HG03280 (cell line): Measurements from ENCODE around the gene PHAX.
"Not testable (repeated sequence)": the region's sequence is repeated elsewhere in the genome, so short reads cannot be mapped to it uniquely, and the experiment has no call there.

Experiments used
- ATAC-seq: cut with Tn5 transposase; IDR thresholded peaks from one replicate; pipeline ENCODE4 v1.9.1; 2021; ENCODE audit warnings: mild to moderate bottlenecking, moderate library complexity; ENCODE audit not compliant: unreplicated experiment

Gene PHAX

GRCh38 chr5:126651013-126651577 lies 50.3 kb downstream of the PHAX start:
- no peak for ATAC-seq

- ATAC-seq: no peak
Observed at GRCh38 chr5:126656401-126657007, 55.8 kb downstream of the PHAX start.

GRCh38 chr5:126658561-126658960 lies 57.8 kb downstream of the PHAX start:
- ATAC-seq: no peak

GRCh38 chr5:126659805-126660482 lies 59.2 kb downstream of the PHAX start:
- no peak for ATAC-seq

- ATAC-seq: no peak
Observed at GRCh38 chr5:126664586-126664985, 63.8 kb downstream of the PHAX start.

GRCh38 chr5:126670109-126670508 lies 69.4 kb downstream of the PHAX start:
- ATAC-seq: not testable (repeated sequence)

GRCh38 chr5:126671681-126672080 lies 70.9 kb downstream of the PHAX start:
- ATAC-seq: not testable (repeated sequence)

- no peak for ATAC-seq
Observed at GRCh38 chr5:126673477-126673876, 72.7 kb downstream of the PHAX start.

GRCh38 chr5:126674145-126674544 lies 73.4 kb downstream of the PHAX start:
- no peak for ATAC-seq

GRCh38 chr5:126675338-126675737 lies 74.6 kb downstream of the PHAX start:
- ATAC-seq: no peak

- ATAC-seq: peak; percentile 52
Observed at GRCh38 chr5:126676195-126676624, 75.5 kb downstream of the PHAX start.
